H1 (cell line): ENCODE measurements around the gene LCN15. TPM values are rescaled to one million over a fixed set of nuclear protein-coding genes. Genes with fewer than 3 reads are reported as not detected.

Experiments
- BCL11A ChIP-seq, 2 experiments: IDR thresholded peaks; one replicate each; pipeline ENCODE4 v1.6.1; 2011; ENCODE audit warnings: low read depth in 2 of 2, low read length in 2 of 2, mild to moderate bottlenecking in 2 of 2
- CREB1 ChIP-seq: IDR thresholded peaks from 2 replicates; pipeline ENCODE4 v1.6.1; 2012; ENCODE audit warnings: inconsistent platforms
- CTBP2 ChIP-seq: IDR thresholded peaks from 2 replicates; pipeline ENCODE4 v1.7.0; 2011; ENCODE audit warnings: borderline replicate concordance, mild to moderate bottlenecking, moderate library complexity, mixed read lengths, low read length; ENCODE audit not compliant: insufficient read depth, insufficient read length
- GTF2F1 ChIP-seq: IDR thresholded peaks from 2 replicates; pipeline ENCODE4 v1.6.1; 2012; ENCODE audit warnings: low read depth, low read length, improper control_type of control experiment, borderline replicate concordance
- HDAC2 ChIP-seq, 2 experiments: fragments of 300-600 bp in 1 of 2; sonication (generic) in 1 of 2; IDR thresholded peaks; 2 replicates each; pipeline ENCODE4 v1.6.1; 2011 to 2012; ENCODE audit warnings: low read depth in 2 of 2, low read length in 2 of 2, mild to moderate bottlenecking in 2 of 2, moderate library complexity in 2 of 2, borderline replicate concordance in 1 of 2, inconsistent platforms in 1 of 2
- HDAC6 ChIP-seq: IDR thresholded peaks from one replicate; pipeline ENCODE4 v1.7.1; 2012; ENCODE audit warnings: low read depth, mild to moderate bottlenecking, inconsistent platforms, low read length, moderate library complexity
- JUN ChIP-seq: IDR thresholded peaks from 2 replicates; pipeline ENCODE4 v1.6.1; 2011; ENCODE audit warnings: low read depth, mild to moderate bottlenecking, improper control_type of control experiment, low read length
- JUND ChIP-seq: IDR thresholded peaks from 2 replicates; pipeline ENCODE4 v1.6.1; 2011; ENCODE audit warnings: mild to moderate bottlenecking, improper control_type of control experiment, low read length
- RAD21 ChIP-seq, 2 experiments: IDR thresholded peaks in 1 of 2; conservative IDR thresholded peaks in 1 of 2; 2 replicates each; pipeline ENCODE4 v1.6.1; 2011; ENCODE audit warnings: low read depth in 2 of 2, low read length in 2 of 2, improper control_type of control experiment in 1 of 2, inconsistent platforms in 1 of 2, mild to moderate bottlenecking in 1 of 2, moderate library complexity in 1 of 2
- RBBP5 ChIP-seq: IDR thresholded peaks from 2 replicates; pipeline ENCODE4 v1.7.1; 2012; ENCODE audit warnings: low read depth, mild to moderate bottlenecking, inconsistent platforms, low read length, moderate library complexity, borderline replicate concordance
- RNF2 ChIP-seq: fragments of 200-900, 300-1000 bp; sonication (generic); IDR thresholded peaks from 2 replicates; pipeline ENCODE4 v1.7.1; 2016; ENCODE audit warnings: borderline replicate concordance, low read depth, mild to moderate bottlenecking, antibody characterized with exemption, low read length; ENCODE audit not compliant: poor library complexity, severe bottlenecking; ENCODE audit errors: missing control alignments
- RXRA ChIP-seq: IDR thresholded peaks from 2 replicates; pipeline ENCODE4 v1.6.1; 2011; ENCODE audit warnings: low read depth, mild to moderate bottlenecking, low read length, moderate library complexity; ENCODE audit not compliant: insufficient read depth
- SIN3A ChIP-seq, 2 experiments: IDR thresholded peaks in 1 of 2; conservative IDR thresholded peaks in 1 of 2; 2 replicates each; pipeline ENCODE4 v1.6.1; 2011 to 2012; ENCODE audit warnings: low read length in 2 of 2, improper control_type of control experiment in 1 of 2, low read depth in 1 of 2, mild to moderate bottlenecking in 1 of 2
- SIRT6 ChIP-seq: IDR thresholded peaks from one replicate; pipeline ENCODE4 v1.7.1; 2012; ENCODE audit warnings: low read length, inconsistent platforms
- SP1 ChIP-seq: IDR thresholded peaks from 2 replicates; pipeline ENCODE4 v1.6.1; 2011; ENCODE audit warnings: low read depth, low read length
- SRF ChIP-seq: IDR thresholded peaks from 2 replicates; pipeline ENCODE4 v1.6.1; 2011; ENCODE audit warnings: mild to moderate bottlenecking, low read depth, low read length, moderate library complexity
- TBP ChIP-seq: IDR thresholded peaks from 2 replicates; pipeline ENCODE4 v1.6.1; 2011; ENCODE audit warnings: low read depth, low read length, improper control_type of control experiment
- TCF12 ChIP-seq: IDR thresholded peaks from 2 replicates; pipeline ENCODE4 v1.6.1; 2011; ENCODE audit warnings: low read depth, mild to moderate bottlenecking, low read length
- polyA plus RNA-seq, 7 experiments: library from polyadenylated mRNA; depleted of rRNA in 3 of 7; stranded (reverse) in 5 of 7; unstranded in 2 of 7; fragments of >200 nt in 5 of 7; fragments of 200-250 nt in 2 of 7; gene quantifications; 1 replicate in 5 of 7; 2 replicates in 1 of 7; 4 replicates in 1 of 7; pipeline versions ENCODE4 v1.2.1 to v1.2.3, GENCODE V29; 2011 to 2013; ENCODE audit warnings: missing spikeins in 2 of 7, mixed read lengths in 2 of 7
- total RNA-seq: library from RNA; stranded (reverse); fragmentation: NEBNext Ultra II Directional; extraction: Animal tissue kit (Norgen Biotek cat#: 25700); gene quantifications from 2 replicates; pipeline ENCODE4 v1.2.1, GENCODE V29; 2021
- TF ChIP-seq, protein P1 (sequence below), 3 experiments: IDR thresholded peaks; 1 replicate in 2 of 3; 2 replicates in 1 of 3; pipeline versions ENCODE4 v1.5.1 to v1.6.1; 2011; ENCODE audit warnings: low read length in 3 of 3, mild to moderate bottlenecking in 3 of 3, inconsistent platforms in 2 of 3, low read depth in 1 of 3, moderate library complexity in 1 of 3; ENCODE audit not compliant: insufficient read depth in 1 of 3; ENCODE audit errors: control extremely low read depth in 1 of 3
- TF ChIP-seq, protein P2 (sequence below): IDR thresholded peaks from 2 replicates; pipeline ENCODE4 v1.6.1; 2012; ENCODE audit warnings: inconsistent platforms

The LCN15 gene
- total and polyA plus RNA-seq, 2 of the 8 experiments (the other 6 are each of a cell fraction or from before 2014, with no cell fraction given) = 0.08 to 0.47 TPM

DNA sequence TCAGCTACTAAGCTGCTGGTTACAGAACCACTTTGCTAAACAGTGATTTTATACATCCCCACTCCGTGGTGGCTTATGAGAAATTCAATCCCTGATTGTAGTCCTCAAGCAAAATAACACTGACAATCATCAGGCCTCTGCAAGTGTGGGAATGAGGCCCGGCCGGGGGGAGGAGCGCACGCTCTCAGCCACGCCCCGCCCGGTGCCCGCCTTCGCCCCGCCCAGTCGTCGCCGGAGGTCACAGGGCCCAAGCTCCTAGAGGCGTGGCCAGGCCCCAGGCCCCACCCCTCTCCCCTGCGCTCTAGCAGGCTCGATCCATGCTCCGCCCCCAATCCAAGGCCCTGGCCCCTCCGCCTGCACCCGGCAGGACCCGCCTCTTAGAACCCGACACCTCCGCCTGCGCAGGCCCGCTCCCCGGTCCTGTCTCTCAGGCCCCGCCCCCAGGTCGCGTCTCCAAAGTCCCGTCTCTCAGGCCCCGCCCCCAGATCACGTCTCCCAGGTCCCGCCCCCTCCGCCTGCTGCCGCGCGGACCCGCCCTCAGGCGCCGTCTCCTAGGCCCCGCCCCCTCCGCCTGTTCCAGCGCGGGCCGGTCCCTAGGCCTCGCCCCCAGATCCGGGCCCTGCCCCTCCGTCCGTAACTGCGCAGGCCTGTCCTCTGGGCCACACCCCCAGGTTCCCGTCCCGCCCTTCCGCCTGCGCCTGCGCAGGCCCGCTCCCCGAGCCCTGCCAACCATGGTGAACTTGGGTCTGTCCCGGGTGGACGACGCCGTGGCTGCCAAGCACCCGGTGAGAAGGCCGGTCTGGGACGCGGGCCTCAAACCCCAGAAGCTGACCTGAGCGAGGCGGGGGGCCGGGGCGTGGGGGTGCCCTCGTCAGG lies 26.6 kb upstream of the LCN15 start, which contains the start of gene TMEM141 (continued):
- TF ChIP-seq, protein P1, sequence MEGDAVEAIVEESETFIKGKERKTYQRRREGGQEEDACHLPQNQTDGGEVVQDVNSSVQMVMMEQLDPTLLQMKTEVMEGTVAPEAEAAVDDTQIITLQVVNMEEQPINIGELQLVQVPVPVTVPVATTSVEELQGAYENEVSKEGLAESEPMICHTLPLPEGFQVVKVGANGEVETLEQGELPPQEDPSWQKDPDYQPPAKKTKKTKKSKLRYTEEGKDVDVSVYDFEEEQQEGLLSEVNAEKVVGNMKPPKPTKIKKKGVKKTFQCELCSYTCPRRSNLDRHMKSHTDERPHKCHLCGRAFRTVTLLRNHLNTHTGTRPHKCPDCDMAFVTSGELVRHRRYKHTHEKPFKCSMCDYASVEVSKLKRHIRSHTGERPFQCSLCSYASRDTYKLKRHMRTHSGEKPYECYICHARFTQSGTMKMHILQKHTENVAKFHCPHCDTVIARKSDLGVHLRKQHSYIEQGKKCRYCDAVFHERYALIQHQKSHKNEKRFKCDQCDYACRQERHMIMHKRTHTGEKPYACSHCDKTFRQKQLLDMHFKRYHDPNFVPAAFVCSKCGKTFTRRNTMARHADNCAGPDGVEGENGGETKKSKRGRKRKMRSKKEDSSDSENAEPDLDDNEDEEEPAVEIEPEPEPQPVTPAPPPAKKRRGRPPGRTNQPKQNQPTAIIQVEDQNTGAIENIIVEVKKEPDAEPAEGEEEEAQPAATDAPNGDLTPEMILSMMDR (IDR thresholded peaks at IDR 0.05; ENCODE audit: control extremely low read depth in 1 of 3, insufficient read depth in 1 of 3, low read depth in 1 of 3, low read length in 3 of 3) = no peak
- no peak for TF ChIP-seq RBBP5
- no peak for TF ChIP-seq CREB1
- TF ChIP-seq CTBP2 = no peak
- no peak for TF ChIP-seq HDAC6
- no peak for TF ChIP-seq BCL11A (IDR thresholded peaks at IDR 0.05; ENCODE audit: low read depth in 2 of 2, low read length in 2 of 2)
- no peak for TF ChIP-seq HDAC2 (IDR thresholded peaks at IDR 0.05; ENCODE audit: borderline replicate concordance in 1 of 2, low read depth in 2 of 2, low read length in 2 of 2)
- no peak; a peak in 1 of 4 replicates for TF ChIP-seq SIN3A (conservative IDR thresholded peaks at IDR 0.05 in 1 of 2, IDR thresholded peaks at IDR 0.05 in 1 of 2; ENCODE audit: low read depth in 1 of 2, low read length in 2 of 2)
- no peak for TF ChIP-seq TCF12
- no peak for TF ChIP-seq RNF2
- no peak for TF ChIP-seq GTF2F1
- TF ChIP-seq, protein P2, sequence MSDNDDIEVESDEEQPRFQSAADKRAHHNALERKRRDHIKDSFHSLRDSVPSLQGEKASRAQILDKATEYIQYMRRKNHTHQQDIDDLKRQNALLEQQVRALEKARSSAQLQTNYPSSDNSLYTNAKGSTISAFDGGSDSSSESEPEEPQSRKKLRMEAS = no peak
- TF ChIP-seq TBP = peak; percentile 2; the same call in 1 of the 2 replicates
- no peak for TF ChIP-seq JUND
- TF ChIP-seq SRF = no peak
- no peak for TF ChIP-seq RAD21 (IDR thresholded peaks at IDR 0.05 in 1 of 2, conservative IDR thresholded peaks at IDR 0.05 in 1 of 2; ENCODE audit: low read depth in 2 of 2, low read length in 2 of 2)
- no peak; the same call in 1 of the 2 replicates for TF ChIP-seq SP1
- no peak for TF ChIP-seq SIRT6
- no peak for TF ChIP-seq JUN
- no peak for TF ChIP-seq RXRA
